ENCODE data around the gene TGIF1. TPM values are rescaled to one million over a fixed set of nuclear protein-coding genes. Genes with fewer than 3 reads are reported as not detected.

TGIF1 gene
- total and polyA plus RNA-seq, 9 of the 15 experiments (the other 6 are each of a cell fraction or from before 2014, with no cell fraction given): 16.1 to 77.7 (median 44.6) TPM

DNA sequence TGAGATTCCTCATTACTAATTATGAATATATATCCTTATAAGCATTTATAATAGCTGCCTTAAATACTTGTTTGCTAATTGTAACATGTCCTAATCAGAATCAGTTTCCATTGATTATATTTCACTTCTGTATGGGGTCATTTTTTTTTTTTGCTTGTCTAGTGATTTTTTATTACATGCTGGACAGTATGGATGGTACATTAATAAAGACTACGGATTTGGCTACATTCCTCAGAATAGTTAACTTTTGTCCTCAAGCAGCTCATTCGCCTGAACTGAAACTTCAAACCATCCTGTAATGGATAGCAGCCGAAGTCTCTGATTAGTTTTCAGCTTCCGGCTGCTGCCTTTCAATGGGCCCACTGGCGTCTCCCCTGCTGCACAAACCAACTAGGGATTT, 11.7 kb downstream of the TGIF1 start:
- Histone ChIP-seq H3K9ac (ENCODE audit: insufficient read depth in 1 of 2, low read depth in 2 of 2, low read length in 2 of 2) (no peak overlapping the region), H3K79me2 (ENCODE audit: control insufficient read depth, insufficient read depth, low read length) (peaks cover 27% of the 10 kb centered on the region), H3K27ac (ENCODE audit: extremely low read depth, low read depth, low read length) (no peak overlapping the region), H3K9me3 (replicated peaks; ENCODE audit: control insufficient read depth, insufficient read depth, low read depth, low read length) (peaks cover 5% of the 10 kb centered on the region; the same call in 1 of the 2 replicates), H3K4me1 (replicated peaks in 1 of 2; ENCODE audit: control insufficient read depth in 2 of 2, insufficient read depth in 2 of 2, low read length in 2 of 2) (peaks cover 0 to 10% of the 10 kb centered on the region in 2 experiments; a peak in 2 of 5 replicates), H3K27me3 (ENCODE audit: control insufficient read depth in 2 of 2, insufficient read depth in 2 of 2, low read length in 2 of 2) (no peaks in the 10 kb centered on the region), H3K4me3 (no peak overlapping the region), H2AFZ (ENCODE audit: low read depth, low read length) (no peak overlapping the region), H3K9me1 (ENCODE audit: control insufficient read depth, insufficient read depth, low read length) (no peaks in the 10 kb centered on the region), H4K20me1 (replicated peaks; ENCODE audit: control insufficient read depth, insufficient read depth, low read length) (no peaks in the 10 kb centered on the region), H3K4me2 (ENCODE audit: insufficient read depth, low read length) (no peak overlapping the region), H3K36me3 (ENCODE audit: control insufficient read depth, insufficient read depth, low read length) (peaks cover 36% of the 10 kb centered on the region)
- intact Hi-C loops (cut with micrococcal nuclease): no loop called here
- no peak for FAIRE-seq
- TF ChIP-seq CBX8 (IDR thresholded peaks at IDR 0.05; ENCODE audit: borderline replicate concordance, extremely low read depth, low read depth, low read length, poor library complexity, severe bottlenecking) (no peak), ZNF316 (IDR thresholded peaks at IDR 0.05) (peak; percentile 29; the same call in 1 of the 2 replicates)
- 92% methylated on average over 5 of the region's 5 CpGs for WGBS (ENCODE audit: insufficient coverage, low coverage, missing lambda C conversion rate)
- no TSS peak for BruUV-seq (replicated peaks)
- ATAC-seq: no peak
- no peak for DNase-seq (ENCODE audit: extremely low read depth in 1 of 4, low spot score in 3 of 4)
- in situ Hi-C loops (cut with MboI): no loop called here
- ChIA-PET POLR2A (interaction anchor here (0.9 to 4.4 kb wide), 4 partner anchors 9 to 205 kb away, joined by 3 to 25 read pairs (median 4); no protein-coding TSS in a partner anchor), CTCF (ENCODE audit: low intra/inter-chr PET ratio) (no interaction called here)

DNA sequence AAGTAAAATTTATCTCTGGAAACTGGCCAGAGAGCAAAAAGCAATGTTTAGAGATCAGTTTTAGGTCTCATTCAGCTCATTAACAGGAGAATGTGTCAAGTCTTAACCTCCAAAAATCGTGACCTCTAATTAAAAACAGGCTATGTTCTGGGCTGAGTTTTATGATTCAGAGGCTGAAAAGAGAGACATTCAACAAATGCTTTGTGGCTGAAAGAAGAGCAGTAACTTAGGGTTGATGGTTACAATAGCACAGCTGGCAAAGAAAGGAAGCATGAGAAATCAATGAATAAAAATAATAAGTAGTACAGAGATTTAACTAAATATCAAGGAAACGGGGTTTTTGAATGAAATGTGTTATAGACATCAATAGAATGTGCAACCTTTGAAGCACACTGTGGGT, 13.1 kb downstream of the TGIF1 start:
- peaks cover 0 to 12% of the 10 kb centered on the region in 2 experiments; a peak in 3 of 5 replicates for H3K4me1 ChIP-seq (replicated peaks in 1 of 2; ENCODE audit: control insufficient read depth in 2 of 2, insufficient read depth in 2 of 2, low read length in 2 of 2)
- H3K27ac ChIP-seq (ENCODE audit: extremely low read depth, low read depth, low read length): no peak overlapping the region
- POLR2A ChIA-PET: interaction anchor here (0.6 to 4.4 kb wide), 5 partner anchors 10 to 468 kb away, joined by 4 to 25 read pairs (median 5); no protein-coding TSS in a partner anchor
- TF ChIP-seq, protein P1, sequence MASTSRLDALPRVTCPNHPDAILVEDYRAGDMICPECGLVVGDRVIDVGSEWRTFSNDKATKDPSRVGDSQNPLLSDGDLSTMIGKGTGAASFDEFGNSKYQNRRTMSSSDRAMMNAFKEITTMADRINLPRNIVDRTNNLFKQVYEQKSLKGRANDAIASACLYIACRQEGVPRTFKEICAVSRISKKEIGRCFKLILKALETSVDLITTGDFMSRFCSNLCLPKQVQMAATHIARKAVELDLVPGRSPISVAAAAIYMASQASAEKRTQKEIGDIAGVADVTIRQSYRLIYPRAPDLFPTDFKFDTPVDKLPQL (IDR thresholded peaks at IDR 0.05; ENCODE audit: extremely low read depth, insufficient read length): no peak
- no peak for TF ChIP-seq CHD1 (IDR thresholded peaks at IDR 0.05; ENCODE audit: low read length)
- TF ChIP-seq, protein P2, sequence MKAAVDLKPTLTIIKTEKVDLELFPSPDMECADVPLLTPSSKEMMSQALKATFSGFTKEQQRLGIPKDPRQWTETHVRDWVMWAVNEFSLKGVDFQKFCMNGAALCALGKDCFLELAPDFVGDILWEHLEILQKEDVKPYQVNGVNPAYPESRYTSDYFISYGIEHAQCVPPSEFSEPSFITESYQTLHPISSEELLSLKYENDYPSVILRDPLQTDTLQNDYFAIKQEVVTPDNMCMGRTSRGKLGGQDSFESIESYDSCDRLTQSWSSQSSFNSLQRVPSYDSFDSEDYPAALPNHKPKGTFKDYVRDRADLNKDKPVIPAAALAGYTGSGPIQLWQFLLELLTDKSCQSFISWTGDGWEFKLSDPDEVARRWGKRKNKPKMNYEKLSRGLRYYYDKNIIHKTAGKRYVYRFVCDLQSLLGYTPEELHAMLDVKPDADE (conservative IDR thresholded peaks at IDR 0.05; ENCODE audit: control insufficient read depth, low read depth, low read length): no peak
- no peak for TF ChIP-seq ZNF431 (CRISPR knock-in tag; IDR thresholded peaks at IDR 0.05)
- no peak for TF ChIP-seq PHF21A (IDR thresholded peaks at IDR 0.05; ENCODE audit: borderline replicate concordance, low read depth)
- TF ChIP-seq GATA2 (CRISPR knock-in tag; IDR thresholded peaks at IDR 0.05): no peak
- TF ChIP-seq, protein P3, sequence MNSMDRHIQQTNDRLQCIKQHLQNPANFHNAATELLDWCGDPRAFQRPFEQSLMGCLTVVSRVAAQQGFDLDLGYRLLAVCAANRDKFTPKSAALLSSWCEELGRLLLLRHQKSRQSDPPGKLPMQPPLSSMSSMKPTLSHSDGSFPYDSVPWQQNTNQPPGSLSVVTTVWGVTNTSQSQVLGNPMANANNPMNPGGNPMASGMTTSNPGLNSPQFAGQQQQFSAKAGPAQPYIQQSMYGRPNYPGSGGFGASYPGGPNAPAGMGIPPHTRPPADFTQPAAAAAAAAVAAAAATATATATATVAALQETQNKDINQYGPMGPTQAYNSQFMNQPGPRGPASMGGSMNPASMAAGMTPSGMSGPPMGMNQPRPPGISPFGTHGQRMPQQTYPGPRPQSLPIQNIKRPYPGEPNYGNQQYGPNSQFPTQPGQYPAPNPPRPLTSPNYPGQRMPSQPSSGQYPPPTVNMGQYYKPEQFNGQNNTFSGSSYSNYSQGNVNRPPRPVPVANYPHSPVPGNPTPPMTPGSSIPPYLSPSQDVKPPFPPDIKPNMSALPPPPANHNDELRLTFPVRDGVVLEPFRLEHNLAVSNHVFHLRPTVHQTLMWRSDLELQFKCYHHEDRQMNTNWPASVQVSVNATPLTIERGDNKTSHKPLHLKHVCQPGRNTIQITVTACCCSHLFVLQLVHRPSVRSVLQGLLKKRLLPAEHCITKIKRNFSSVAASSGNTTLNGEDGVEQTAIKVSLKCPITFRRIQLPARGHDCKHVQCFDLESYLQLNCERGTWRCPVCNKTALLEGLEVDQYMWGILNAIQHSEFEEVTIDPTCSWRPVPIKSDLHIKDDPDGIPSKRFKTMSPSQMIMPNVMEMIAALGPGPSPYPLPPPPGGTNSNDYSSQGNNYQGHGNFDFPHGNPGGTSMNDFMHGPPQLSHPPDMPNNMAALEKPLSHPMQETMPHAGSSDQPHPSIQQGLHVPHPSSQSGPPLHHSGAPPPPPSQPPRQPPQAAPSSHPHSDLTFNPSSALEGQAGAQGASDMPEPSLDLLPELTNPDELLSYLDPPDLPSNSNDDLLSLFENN (IDR thresholded peaks at IDR 0.05; ENCODE audit: low read depth in 2 of 2, low read length in 2 of 2): no peak

More for the DNA sequence above, 13.1 kb downstream of the TGIF1 start:
- DNase-seq (ENCODE audit: extremely low read depth in 1 of 4, low spot score in 3 of 4) (no peak), FAIRE-seq (peak; percentile 77), ATAC-seq (no peak)
- no peak overlapping the region for H3K9ac ChIP-seq (ENCODE audit: insufficient read depth in 1 of 2, low read depth in 2 of 2, low read length in 2 of 2)
- no peaks in the 10 kb centered on the region for H4K20me1 ChIP-seq (replicated peaks; ENCODE audit: control insufficient read depth, insufficient read depth, low read length)
- no peak overlapping the region for H2AFZ ChIP-seq (ENCODE audit: low read depth, low read length)
- peaks cover 23% of the 10 kb centered on the region for H3K36me3 ChIP-seq (ENCODE audit: control insufficient read depth, insufficient read depth, low read length)
- peaks cover 5% of the 10 kb centered on the region; the same call in 1 of the 2 replicates for H3K9me3 ChIP-seq (replicated peaks; ENCODE audit: control insufficient read depth, insufficient read depth, low read depth, low read length)
- H3K27me3 ChIP-seq (ENCODE audit: control insufficient read depth in 2 of 2, insufficient read depth in 2 of 2, low read length in 2 of 2): no peaks in the 10 kb centered on the region
- WGBS (ENCODE audit: insufficient coverage, low coverage, missing lambda C conversion rate): 58% methylated on average over 2 of the region's 2 CpGs
- H3K4me2 ChIP-seq (ENCODE audit: insufficient read depth, low read length): no peak overlapping the region
- H3K9me1 ChIP-seq (ENCODE audit: control insufficient read depth, insufficient read depth, low read length): no peaks in the 10 kb centered on the region
- H3K4me3 ChIP-seq: no peak overlapping the region
- intact Hi-C loops (cut with micrococcal nuclease) (no loop called here), in situ Hi-C loops (cut with MboI) (no loop called here)
- H3K79me2 ChIP-seq (ENCODE audit: control insufficient read depth, insufficient read depth, low read length): peaks cover 13% of the 10 kb centered on the region; the same call in 2 of the 3 replicates
- CTCF ChIA-PET (ENCODE audit: low intra/inter-chr PET ratio): no interaction called here
- BruUV-seq (replicated peaks): no TSS peak

All from K562 (cell line).